K562 (cell line): ENCODE data around the gene KNSTRN. TPM values are rescaled to one million over a fixed set of nuclear protein-coding genes. Genes with fewer than 3 reads are reported as not detected.
A peak's percentile ranks its signal among the peaks of the same experiment; 100 is the strongest.

ENCODE experiments used
- BACH1 ChIP-seq: fragments of 200-800 bp; sonication (Bioruptor generic); IDR thresholded peaks from 2 replicates; pipeline ENCODE4 v1.6.1; 2016; ENCODE audit warnings: missing genetic modification characterization, missing compliant biosample characterization
- BRD4 ChIP-seq: fragments of 200-600 bp; sonication (generic); IDR thresholded peaks from 2 replicates; pipeline ENCODE4 v1.6.1; 2017; ENCODE audit warnings: inconsistent platforms
- BRD9 ChIP-seq: fragments of 450-650 bp; IDR thresholded peaks from 2 replicates; pipeline ENCODE4 v1.6.1; 2018; ENCODE audit warnings: low read depth; ENCODE audit not compliant: partially characterized antibody
- CBFA2T3 ChIP-seq: fragments of 450-650 bp; IDR thresholded peaks from 2 replicates; pipeline ENCODE4 v1.6.1; 2017
- CBX2 ChIP-seq: fragments of 200-600 bp; sonication (generic); IDR thresholded peaks from one replicate; pipeline ENCODE4 v1.6.1; 2012; ENCODE audit warnings: mild to moderate bottlenecking, low read length, inconsistent platforms; ENCODE audit not compliant: insufficient read depth, poor library complexity, severe bottlenecking
- CHCHD3 ChIP-seq: fragments of 250-450 bp; sonication (Bioruptor Pico); IDR thresholded peaks from 2 replicates; pipeline ENCODE4 v2.1.2; 2022; ENCODE audit warnings: mild to moderate bottlenecking
- HDGF ChIP-seq: fragments of 450-650 bp; IDR thresholded peaks from 2 replicates; pipeline ENCODE4 v1.6.1; 2016
- HNRNPL ChIP-seq: fragments of 200-400 bp; formaldehyde crosslinking; IDR thresholded peaks from 2 replicates; pipeline ENCODE4 v1.6.1; 2017; ENCODE audit warnings: low read depth, mild to moderate bottlenecking, low read length
- KAT7 ChIP-seq: sonication (generic); formaldehyde crosslinking; IDR thresholded peaks from 2 replicates; pipeline ENCODE4 v1.8.0; 2022; ENCODE audit warnings: missing genetic modification reagents, mild to moderate bottlenecking, borderline replicate concordance
- MXI1 ChIP-seq: IDR thresholded peaks from 2 replicates; pipeline ENCODE4 v1.6.1; 2011; ENCODE audit warnings: low read depth, mild to moderate bottlenecking, improper control_type of control experiment, low read length
- NCOA2 ChIP-seq, 2 experiments: fragments of 450-650 bp; IDR thresholded peaks; 2 replicates each; pipeline ENCODE4 v1.6.1; 2018; ENCODE audit warnings: mild to moderate bottlenecking in 2 of 2, moderate library complexity in 1 of 2; ENCODE audit not compliant: partially characterized antibody in 2 of 2
- PHB ChIP-seq: fragments of 250-450 bp; sonication (Bioruptor Pico); IDR thresholded peaks from 2 replicates; pipeline ENCODE4 v1.5.0; 2021
- SIN3A ChIP-seq, 2 experiments: fragments of 150-350 bp in 1 of 2; IDR thresholded peaks; 2 replicates each; pipeline ENCODE4 v1.6.1; 2011 to 2016; ENCODE audit warnings: borderline replicate concordance in 2 of 2, low read depth in 2 of 2, low read length in 2 of 2, mild to moderate bottlenecking in 2 of 2, moderate library complexity in 2 of 2; ENCODE audit not compliant: control insufficient read depth in 1 of 2
- SMAD3 ChIP-seq: fragments of 450-650 bp; formaldehyde crosslinking; conservative IDR thresholded peaks from 2 replicates; pipeline ENCODE4 v1.4.0; 2020; ENCODE audit warnings: mild to moderate bottlenecking
- SMC3 ChIP-seq: conservative IDR thresholded peaks from 2 replicates; pipeline ENCODE4 v1.6.1; 2011; ENCODE audit warnings: low read depth, low read length, improper control_type of control experiment; ENCODE audit not compliant: insufficient read depth
- XRCC4 ChIP-seq: IDR thresholded peaks from one replicate; pipeline ENCODE4 v1.6.1; 2011; ENCODE audit not compliant: insufficient read depth, insufficient read length; ENCODE audit errors: extremely low read depth
- ZNF239 ChIP-seq: fragments of 250-450 bp; sonication (Bioruptor Pico); IDR thresholded peaks from 2 replicates; pipeline ENCODE4 v1.4.0; 2020; ENCODE audit warnings: mild to moderate bottlenecking
- ZNF324 ChIP-seq: fragments of 250-450 bp; sonication (Bioruptor Pico); IDR thresholded peaks from 2 replicates; pipeline ENCODE4 v1.4.0; 2020; ENCODE audit warnings: mild to moderate bottlenecking
- ZNF766 ChIP-seq: fragments of 200-800 bp; sonication (Bioruptor generic); conservative IDR thresholded peaks from 2 replicates; pipeline ENCODE4 v1.6.1; 2016; ENCODE audit warnings: missing genetic modification characterization, missing compliant biosample characterization
- polyA plus RNA-seq, 8 experiments: library from polyadenylated mRNA; depleted of rRNA in 4 of 8; stranded (reverse) in 5 of 8; unstranded in 3 of 8; fragments of >200 nt; fragmentation: Nextera tagmentation in 2 of 8; fragmentation: Illumina TruSeq in 1 of 8; extraction: Ambion mirVana in 2 of 8; extraction: Trizol in 1 of 8; gene quantifications; 2 replicates each; pipeline versions ENCODE4 v1.2.1 to v1.2.3, GENCODE V29; 2011 to 2014; ENCODE audit warnings: inconsistent platforms in 1 of 8, missing spikeins in 1 of 8
- total RNA-seq, 7 experiments: library from RNA; depleted of rRNA in 6 of 7; stranded (reverse); fragments of >200 nt in 6 of 7; fragmentation: Illumina TruSeq in 2 of 7; extraction: Trizol in 2 of 7; gene quantifications; 2 replicates each; pipeline versions ENCODE4 v1.2.1 to v1.2.3, GENCODE V29; 2011 to 2021; ENCODE audit warnings: low replicate concordance in 1 of 7
- TF ChIP-seq, protein P1 (sequence below), 2 experiments: fragments of 450-650 bp; IDR thresholded peaks; 2 replicates each; pipeline ENCODE4 v1.6.1; 2018; ENCODE audit warnings: mild to moderate bottlenecking in 2 of 2, low read depth in 1 of 2; ENCODE audit not compliant: partially characterized antibody in 2 of 2
- TF ChIP-seq, protein P2 (sequence below): fragments of 450-650 bp; conservative IDR thresholded peaks from 2 replicates; pipeline ENCODE4 v1.6.1; 2016; ENCODE audit warnings: missing genetic modification characterization, low read depth, mild to moderate bottlenecking, missing compliant biosample characterization, moderate library complexity
- TF ChIP-seq, protein P3 (sequence below): fragments of 250-450 bp; sonication (Bioruptor Pico); IDR thresholded peaks from 2 replicates; pipeline ENCODE4 v1.5.0; 2021

KNSTRN gene
- total and polyA plus RNA-seq, 9 of the 15 experiments (the other 6 are each of a cell fraction or from before 2014, with no cell fraction given): 48.7 to 88.2 (median 66.3) TPM

DNA sequence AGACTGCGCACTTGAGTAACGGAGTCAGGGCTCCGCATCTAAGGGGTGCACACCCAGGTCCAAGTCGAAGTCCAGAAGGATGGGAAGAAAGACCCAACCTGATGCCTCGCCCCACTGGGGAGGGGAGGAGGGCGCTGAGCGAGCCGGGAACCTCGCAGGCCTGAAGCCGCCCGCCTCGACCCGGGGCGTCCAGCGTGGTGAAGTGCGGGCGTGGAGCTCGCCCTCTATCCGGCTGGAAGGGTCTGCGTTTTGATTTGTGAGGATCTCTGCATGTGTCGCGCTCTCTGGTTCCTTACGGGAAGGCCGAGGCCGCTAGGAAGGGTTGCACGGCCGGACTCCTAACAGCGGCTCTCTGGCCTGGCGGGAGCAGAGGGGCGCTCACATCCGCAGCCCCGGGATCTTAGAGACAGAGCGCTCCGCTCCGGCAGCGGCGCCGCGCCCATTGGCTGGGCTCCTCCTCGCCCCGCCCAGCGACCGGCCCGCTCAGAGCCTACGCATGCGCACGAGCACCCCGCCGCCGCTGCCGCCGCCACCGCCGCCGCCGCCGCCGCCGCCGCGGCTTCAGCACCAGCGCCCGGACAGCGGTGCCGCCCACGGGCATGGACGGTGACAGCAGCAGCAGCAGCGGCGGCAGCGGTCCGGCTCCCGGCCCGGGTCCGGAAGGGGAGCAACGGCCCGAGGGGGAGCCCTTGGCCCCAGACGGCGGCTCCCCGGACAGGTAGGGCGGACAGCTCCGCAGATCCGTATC, 24.6 kb upstream of the KNSTRN start, which contains the start of gene DISP2 (continued):
- TF ChIP-seq, protein P1, sequence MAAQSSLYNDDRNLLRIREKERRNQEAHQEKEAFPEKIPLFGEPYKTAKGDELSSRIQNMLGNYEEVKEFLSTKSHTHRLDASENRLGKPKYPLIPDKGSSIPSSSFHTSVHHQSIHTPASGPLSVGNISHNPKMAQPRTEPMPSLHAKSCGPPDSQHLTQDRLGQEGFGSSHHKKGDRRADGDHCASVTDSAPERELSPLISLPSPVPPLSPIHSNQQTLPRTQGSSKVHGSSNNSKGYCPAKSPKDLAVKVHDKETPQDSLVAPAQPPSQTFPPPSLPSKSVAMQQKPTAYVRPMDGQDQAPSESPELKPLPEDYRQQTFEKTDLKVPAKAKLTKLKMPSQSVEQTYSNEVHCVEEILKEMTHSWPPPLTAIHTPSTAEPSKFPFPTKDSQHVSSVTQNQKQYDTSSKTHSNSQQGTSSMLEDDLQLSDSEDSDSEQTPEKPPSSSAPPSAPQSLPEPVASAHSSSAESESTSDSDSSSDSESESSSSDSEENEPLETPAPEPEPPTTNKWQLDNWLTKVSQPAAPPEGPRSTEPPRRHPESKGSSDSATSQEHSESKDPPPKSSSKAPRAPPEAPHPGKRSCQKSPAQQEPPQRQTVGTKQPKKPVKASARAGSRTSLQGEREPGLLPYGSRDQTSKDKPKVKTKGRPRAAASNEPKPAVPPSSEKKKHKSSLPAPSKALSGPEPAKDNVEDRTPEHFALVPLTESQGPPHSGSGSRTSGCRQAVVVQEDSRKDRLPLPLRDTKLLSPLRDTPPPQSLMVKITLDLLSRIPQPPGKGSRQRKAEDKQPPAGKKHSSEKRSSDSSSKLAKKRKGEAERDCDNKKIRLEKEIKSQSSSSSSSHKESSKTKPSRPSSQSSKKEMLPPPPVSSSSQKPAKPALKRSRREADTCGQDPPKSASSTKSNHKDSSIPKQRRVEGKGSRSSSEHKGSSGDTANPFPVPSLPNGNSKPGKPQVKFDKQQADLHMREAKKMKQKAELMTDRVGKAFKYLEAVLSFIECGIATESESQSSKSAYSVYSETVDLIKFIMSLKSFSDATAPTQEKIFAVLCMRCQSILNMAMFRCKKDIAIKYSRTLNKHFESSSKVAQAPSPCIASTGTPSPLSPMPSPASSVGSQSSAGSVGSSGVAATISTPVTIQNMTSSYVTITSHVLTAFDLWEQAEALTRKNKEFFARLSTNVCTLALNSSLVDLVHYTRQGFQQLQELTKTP (IDR thresholded peaks at IDR 0.05; ENCODE audit: low read depth in 1 of 2, partially characterized antibody in 2 of 2): no peak
- TF ChIP-seq, protein P2, sequence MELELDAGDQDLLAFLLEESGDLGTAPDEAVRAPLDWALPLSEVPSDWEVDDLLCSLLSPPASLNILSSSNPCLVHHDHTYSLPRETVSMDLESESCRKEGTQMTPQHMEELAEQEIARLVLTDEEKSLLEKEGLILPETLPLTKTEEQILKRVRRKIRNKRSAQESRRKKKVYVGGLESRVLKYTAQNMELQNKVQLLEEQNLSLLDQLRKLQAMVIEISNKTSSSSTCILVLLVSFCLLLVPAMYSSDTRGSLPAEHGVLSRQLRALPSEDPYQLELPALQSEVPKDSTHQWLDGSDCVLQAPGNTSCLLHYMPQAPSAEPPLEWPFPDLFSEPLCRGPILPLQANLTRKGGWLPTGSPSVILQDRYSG (tag): no peak
- TF ChIP-seq, protein P3, sequence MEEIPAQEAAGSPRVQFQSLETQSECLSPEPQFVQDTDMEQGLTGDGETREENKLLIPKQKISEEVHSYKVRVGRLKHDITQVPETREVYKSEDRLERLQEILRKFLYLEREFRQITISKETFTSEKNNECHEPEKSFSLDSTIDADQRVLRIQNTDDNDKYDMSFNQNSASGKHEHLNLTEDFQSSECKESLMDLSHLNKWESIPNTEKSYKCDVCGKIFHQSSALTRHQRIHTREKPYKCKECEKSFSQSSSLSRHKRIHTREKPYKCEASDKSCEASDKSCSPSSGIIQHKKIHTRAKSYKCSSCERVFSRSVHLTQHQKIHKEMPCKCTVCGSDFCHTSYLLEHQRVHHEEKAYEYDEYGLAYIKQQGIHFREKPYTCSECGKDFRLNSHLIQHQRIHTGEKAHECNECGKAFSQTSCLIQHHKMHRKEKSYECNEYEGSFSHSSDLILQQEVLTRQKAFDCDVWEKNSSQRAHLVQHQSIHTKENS: no peak
- peak; percentile 64; the same call in 1 of the 2 replicates for TF ChIP-seq MXI1
- no peak for TF ChIP-seq ZNF766 (CRISPR knock-in tag)
- TF ChIP-seq CBFA2T3: no peak
- TF ChIP-seq CBX2: no peak
- no peak for TF ChIP-seq PHB
- TF ChIP-seq BRD9: no peak
- TF ChIP-seq SMC3: no peak
- no peak for TF ChIP-seq KAT7 (CRISPR knock-in tag)
- no peak for TF ChIP-seq XRCC4
- TF ChIP-seq SIN3A (IDR thresholded peaks at IDR 0.05; ENCODE audit: borderline replicate concordance in 2 of 2, control insufficient read depth in 1 of 2, low read depth in 2 of 2, low read length in 2 of 2): peak; percentile 74 to 99; a peak in 3 of 4 replicates
- TF ChIP-seq SMAD3 (CRISPR knock-in tag): no peak
- TF ChIP-seq ZNF239 (CRISPR knock-in tag): no peak
- no peak for TF ChIP-seq BACH1 (tag)
- TF ChIP-seq CHCHD3: no peak
- TF ChIP-seq HDGF: no peak
- TF ChIP-seq HNRNPL: peak; percentile 97
- TF ChIP-seq ZNF324: no peak
- TF ChIP-seq BRD4: no peak
- TF ChIP-seq NCOA2 (IDR thresholded peaks at IDR 0.05; ENCODE audit: partially characterized antibody in 2 of 2): no peak
